ENCODE measurements around the gene OR14A2.
"Not testable (repeated sequence)": the region's sequence is repeated elsewhere in the genome, so short reads cannot be mapped to it uniquely, and the experiment has no call there.

- TF ChIP-seq, protein P1, sequence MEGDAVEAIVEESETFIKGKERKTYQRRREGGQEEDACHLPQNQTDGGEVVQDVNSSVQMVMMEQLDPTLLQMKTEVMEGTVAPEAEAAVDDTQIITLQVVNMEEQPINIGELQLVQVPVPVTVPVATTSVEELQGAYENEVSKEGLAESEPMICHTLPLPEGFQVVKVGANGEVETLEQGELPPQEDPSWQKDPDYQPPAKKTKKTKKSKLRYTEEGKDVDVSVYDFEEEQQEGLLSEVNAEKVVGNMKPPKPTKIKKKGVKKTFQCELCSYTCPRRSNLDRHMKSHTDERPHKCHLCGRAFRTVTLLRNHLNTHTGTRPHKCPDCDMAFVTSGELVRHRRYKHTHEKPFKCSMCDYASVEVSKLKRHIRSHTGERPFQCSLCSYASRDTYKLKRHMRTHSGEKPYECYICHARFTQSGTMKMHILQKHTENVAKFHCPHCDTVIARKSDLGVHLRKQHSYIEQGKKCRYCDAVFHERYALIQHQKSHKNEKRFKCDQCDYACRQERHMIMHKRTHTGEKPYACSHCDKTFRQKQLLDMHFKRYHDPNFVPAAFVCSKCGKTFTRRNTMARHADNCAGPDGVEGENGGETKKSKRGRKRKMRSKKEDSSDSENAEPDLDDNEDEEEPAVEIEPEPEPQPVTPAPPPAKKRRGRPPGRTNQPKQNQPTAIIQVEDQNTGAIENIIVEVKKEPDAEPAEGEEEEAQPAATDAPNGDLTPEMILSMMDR (IDR thresholded peaks at IDR 0.05) = not testable (repeated sequence)
- TF ChIP-seq POLR2A (IDR thresholded peaks at IDR 0.05); EP300 (IDR thresholded peaks at IDR 0.05; ENCODE audit: low read depth); POLR2AphosphoS5 (IDR thresholded peaks at IDR 0.05): not testable (repeated sequence)
These were observed 5.7 kb downstream of the OR14A2 start for GRCh38 chr1:247742215-247742760.

Data from transverse colon (tissue), 4 donors.